ELR (cell line): ENCODE data around the gene RFPL4A.

Experiments
- DNase-seq: peaks from one replicate; pipeline ENCODE4 v3.0.0-alpha.2; 2015; ENCODE audit warnings: low read depth

RFPL4A gene

DNA sequence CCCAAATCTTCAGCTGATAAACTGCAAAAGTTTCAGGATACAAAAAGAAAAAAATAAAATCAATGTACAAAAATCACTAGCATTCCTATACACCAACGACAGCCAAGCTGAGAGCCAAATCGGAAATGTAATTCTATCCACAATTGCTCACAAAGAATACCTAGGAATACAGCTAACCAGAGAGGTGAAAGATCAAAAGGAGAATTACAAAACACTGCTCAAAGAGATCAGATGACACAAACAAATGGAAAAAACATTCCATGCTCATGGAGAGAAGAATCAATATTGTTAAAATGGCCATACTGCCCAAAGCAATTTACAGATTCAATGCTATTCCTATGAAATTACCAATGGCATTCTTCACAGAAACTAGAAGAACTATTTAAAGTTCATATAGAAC is 43.4 kb downstream of the RFPL4A start:
- no peak for DNase-seq

DNA sequence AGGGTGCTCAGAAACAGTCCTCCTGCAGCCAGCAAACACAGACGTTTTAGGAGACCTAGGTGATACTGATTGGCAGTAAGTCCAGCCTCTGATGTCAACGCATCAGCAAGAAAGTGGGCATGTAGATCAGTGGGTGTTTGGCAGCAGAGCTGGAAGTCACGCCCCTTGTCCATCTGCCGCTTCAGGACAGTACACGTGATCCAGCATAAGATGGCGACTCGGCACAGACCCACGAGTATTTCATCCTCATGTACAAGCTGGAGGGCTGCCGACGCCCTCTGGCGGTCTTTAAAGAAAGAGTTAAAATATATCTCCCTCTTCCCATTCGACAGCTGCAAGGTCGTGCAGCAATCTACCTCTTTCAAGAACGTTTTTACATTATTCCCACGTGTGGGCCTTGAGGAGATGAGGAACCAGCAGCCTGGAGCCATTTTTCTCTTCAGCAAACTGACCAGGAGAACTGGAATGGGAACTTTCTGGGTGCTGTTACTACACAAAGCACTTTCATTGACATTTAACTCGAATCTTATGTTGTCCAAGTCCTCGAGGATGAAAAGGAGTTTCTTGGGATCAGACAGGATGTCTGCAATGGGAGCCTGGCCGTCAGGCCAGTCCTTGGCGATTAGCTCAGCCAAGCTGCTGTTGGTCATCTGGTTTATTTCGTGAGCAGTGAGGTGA is 50.6 kb downstream of the RFPL4A start:
- peak; percentile 79 for DNase-seq

DNA sequence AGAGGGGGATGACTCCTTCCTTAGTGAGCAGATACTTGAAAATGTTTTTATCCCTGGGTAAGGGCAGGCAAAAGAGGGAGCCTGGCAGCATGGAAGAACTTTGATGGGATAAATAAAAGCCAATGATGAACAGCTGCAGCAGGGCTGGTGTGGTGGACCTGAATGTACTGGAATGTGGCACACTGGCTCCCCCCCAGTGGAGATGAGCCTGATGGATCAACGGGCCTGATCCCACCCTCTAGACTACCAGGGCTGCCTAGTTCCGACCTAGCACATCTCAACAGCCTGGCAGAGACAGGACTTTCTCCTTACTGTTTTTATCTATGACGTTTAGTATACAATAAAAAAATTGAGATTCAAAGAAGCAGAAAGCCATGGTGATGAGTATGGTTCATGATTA is 52.4 kb downstream of the RFPL4A start:
- DNase-seq: no peak

DNA sequence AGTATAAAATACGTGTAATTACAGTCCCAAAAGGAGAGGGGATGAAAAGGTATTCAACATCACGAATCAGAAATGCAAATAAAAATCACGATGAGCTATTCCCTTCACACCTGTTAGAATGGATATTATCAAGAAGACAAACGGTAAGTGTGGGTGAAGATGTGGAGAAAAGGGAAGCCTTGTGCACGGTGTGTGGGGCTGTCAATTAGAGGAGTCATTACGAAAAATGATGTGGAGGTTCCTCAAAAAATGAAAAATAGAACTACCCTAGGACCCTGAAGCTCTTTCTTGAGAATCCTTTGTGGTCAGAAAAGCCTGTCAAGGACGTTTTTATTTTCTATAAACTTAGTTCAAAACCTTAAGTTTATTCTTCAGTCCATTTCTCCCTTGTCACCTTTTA is 53.6 kb downstream of the RFPL4A start:
- no peak for DNase-seq
